ENCODE data around the gene SP7. TPM values are rescaled to one million over a fixed set of nuclear protein-coding genes. Genes with fewer than 3 reads are reported as not detected.
"Not testable (repeated sequence)": the region's sequence is repeated elsewhere in the genome, so short reads cannot be mapped to it uniquely, and the experiment has no call there.

The SP7 gene
- total and polyA plus RNA-seq, 2 donors (not counting 3 experiments of a cell fraction or from before 2014, with no cell fraction given) = not detected

DNA sequence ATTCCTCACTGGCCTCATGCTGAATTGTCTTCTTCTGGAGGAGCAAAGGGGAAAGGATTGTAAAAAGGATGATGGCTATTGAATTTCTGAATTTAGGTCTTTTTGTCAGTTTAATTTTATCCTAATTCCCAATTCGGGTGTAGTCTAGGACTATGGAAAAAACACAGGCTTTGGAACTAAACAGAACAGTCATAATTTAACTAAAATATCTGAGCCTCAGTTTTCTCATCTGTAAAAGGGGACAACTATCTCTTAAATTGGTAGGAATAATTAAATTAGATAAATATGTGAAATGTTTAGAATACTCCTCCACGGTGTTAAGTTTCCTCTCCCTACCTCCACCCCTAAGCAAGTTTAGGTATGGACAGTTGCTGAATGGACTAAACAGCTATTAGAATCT, 40.6 kb upstream of the SP7 start:
- ChIA-PET POLR2A (no interaction called here), CTCF (interaction anchor here (2.4 to 4.2 kb wide), 2 partner anchors 25 to 45 kb away, joined by 11 to 32 read pairs; no protein-coding TSS in a partner anchor)
- dilution Hi-C loops (cut with MboI; ENCODE audit: extremely low pct_ligation_motif_present, low sequenced_read_pairs) (no loop called here), intact Hi-C loops (cut with micrococcal nuclease) (no loop called here)
- Histone ChIP-seq H2AFZ (ENCODE audit: low read depth, low read length) (no peak overlapping the region), H3K36me3 (ENCODE audit: control insufficient read depth in 2 of 2, extremely low read depth in 1 of 2, insufficient read depth in 2 of 2, low read length in 2 of 2) (no peaks in the 10 kb centered on the region), H3K4me3 (replicated peaks in 1 of 3; ENCODE audit: insufficient read depth in 1 of 3, low read depth in 1 of 3, low read length in 3 of 3) (no peak overlapping the region), H3K9me1 (replicated peaks; ENCODE audit: control insufficient read depth, extremely low read depth, insufficient read depth, low read length) (no peaks in the 10 kb centered on the region), H3K9me3 (replicated peaks; ENCODE audit: control insufficient read depth, insufficient read depth, low read length) (no peaks in the 10 kb centered on the region), H3K27me3 (ENCODE audit: control insufficient read depth in 2 of 2, insufficient read depth in 2 of 2, low read length in 2 of 2) (no peaks in the 10 kb centered on the region), H3K4me1 (ENCODE audit: control insufficient read depth, extremely low read depth, insufficient read depth, low read length) (peaks cover 25% of the 10 kb centered on the region), H4K20me1 (replicated peaks; ENCODE audit: control insufficient read depth, extremely low read depth, insufficient read depth, low read length) (no peaks in the 10 kb centered on the region), H3K4me2 (ENCODE audit: insufficient read depth, low read length) (no peak overlapping the region), H3K79me2 (ENCODE audit: control insufficient read depth, insufficient read depth, low read length) (peaks cover 2% of the 10 kb centered on the region), H3K27ac (ENCODE audit: insufficient read depth, low read depth, low read length) (no peak overlapping the region), H3K9ac (replicated peaks; ENCODE audit: extremely low read depth, insufficient read depth, low read length) (no peak overlapping the region)
- TF ChIP-seq MYC (IDR thresholded peaks at IDR 0.05; ENCODE audit: low read depth, low read length) (no peak), EZH2 (IDR thresholded peaks at IDR 0.05; ENCODE audit: borderline replicate concordance, low read depth, low read length, severe bottlenecking) (no peak), GATA2 (IDR thresholded peaks at IDR 0.05; ENCODE audit: insufficient read depth, insufficient read length, low read depth, low read length) (no peak), JUN (IDR thresholded peaks at IDR 0.05; ENCODE audit: borderline replicate concordance, insufficient read depth, insufficient read length, low read depth) (no peak), POLR2A (IDR thresholded peaks at IDR 0.05; ENCODE audit: low read depth, low read length) (no peak)
- TF ChIP-seq, protein P1, sequence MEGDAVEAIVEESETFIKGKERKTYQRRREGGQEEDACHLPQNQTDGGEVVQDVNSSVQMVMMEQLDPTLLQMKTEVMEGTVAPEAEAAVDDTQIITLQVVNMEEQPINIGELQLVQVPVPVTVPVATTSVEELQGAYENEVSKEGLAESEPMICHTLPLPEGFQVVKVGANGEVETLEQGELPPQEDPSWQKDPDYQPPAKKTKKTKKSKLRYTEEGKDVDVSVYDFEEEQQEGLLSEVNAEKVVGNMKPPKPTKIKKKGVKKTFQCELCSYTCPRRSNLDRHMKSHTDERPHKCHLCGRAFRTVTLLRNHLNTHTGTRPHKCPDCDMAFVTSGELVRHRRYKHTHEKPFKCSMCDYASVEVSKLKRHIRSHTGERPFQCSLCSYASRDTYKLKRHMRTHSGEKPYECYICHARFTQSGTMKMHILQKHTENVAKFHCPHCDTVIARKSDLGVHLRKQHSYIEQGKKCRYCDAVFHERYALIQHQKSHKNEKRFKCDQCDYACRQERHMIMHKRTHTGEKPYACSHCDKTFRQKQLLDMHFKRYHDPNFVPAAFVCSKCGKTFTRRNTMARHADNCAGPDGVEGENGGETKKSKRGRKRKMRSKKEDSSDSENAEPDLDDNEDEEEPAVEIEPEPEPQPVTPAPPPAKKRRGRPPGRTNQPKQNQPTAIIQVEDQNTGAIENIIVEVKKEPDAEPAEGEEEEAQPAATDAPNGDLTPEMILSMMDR (IDR thresholded peaks at IDR 0.05; ENCODE audit: extremely low read depth in 1 of 2, insufficient read depth in 1 of 2, low read depth in 1 of 2, low read length in 2 of 2) = no peak
- no TSS peak for BruUV-seq (replicated peaks)
- DNase-seq (ENCODE audit: low read depth, low spot score) (no peak), FAIRE-seq (no peak)

DNA sequence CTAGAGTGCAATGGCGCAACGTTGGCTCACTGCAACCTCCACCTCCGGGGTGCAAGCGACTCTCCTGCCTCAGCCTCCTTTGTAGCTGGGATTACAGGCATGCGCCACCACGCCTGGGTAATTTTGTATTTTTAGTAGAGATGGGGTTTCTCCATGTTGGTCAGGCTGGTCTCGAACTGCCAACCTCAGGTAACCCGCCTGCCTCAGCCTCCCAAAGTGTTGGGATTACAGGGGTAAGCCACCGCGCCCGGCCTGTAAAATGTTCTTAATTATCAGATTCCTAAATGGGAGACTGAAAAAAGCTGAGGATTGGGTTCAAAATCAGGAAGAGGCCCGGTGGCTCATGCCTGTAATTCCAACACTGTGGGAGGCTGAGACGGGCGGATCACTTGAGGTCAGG, 38.1 kb upstream of the SP7 start:
- H3K27ac ChIP-seq (ENCODE audit: insufficient read depth, low read depth, low read length); FAIRE-seq; H3K9me1 ChIP-seq (replicated peaks; ENCODE audit: control insufficient read depth, extremely low read depth, insufficient read depth, low read length); H3K9me3 ChIP-seq (replicated peaks; ENCODE audit: control insufficient read depth, insufficient read depth, low read length); H3K9ac ChIP-seq (replicated peaks; ENCODE audit: extremely low read depth, insufficient read depth, low read length); H3K79me2 ChIP-seq (ENCODE audit: control insufficient read depth, insufficient read depth, low read length); H3K4me2 ChIP-seq (ENCODE audit: insufficient read depth, low read length); intact Hi-C loops (cut with micrococcal nuclease); BruUV-seq (replicated peaks); POLR2A ChIA-PET; H2AFZ ChIP-seq (ENCODE audit: low read depth, low read length); H3K27me3 ChIP-seq (ENCODE audit: control insufficient read depth in 2 of 2, insufficient read depth in 2 of 2, low read length in 2 of 2); DNase-seq (ENCODE audit: low read depth, low spot score); H4K20me1 ChIP-seq (replicated peaks; ENCODE audit: control insufficient read depth, extremely low read depth, insufficient read depth, low read length); H3K4me3 ChIP-seq (replicated peaks in 1 of 3; ENCODE audit: insufficient read depth in 1 of 3, low read depth in 1 of 3, low read length in 3 of 3); H3K36me3 ChIP-seq (ENCODE audit: control insufficient read depth in 2 of 2, extremely low read depth in 1 of 2, insufficient read depth in 2 of 2, low read length in 2 of 2); dilution Hi-C loops (cut with MboI; ENCODE audit: extremely low pct_ligation_motif_present, low sequenced_read_pairs): not testable (repeated sequence)
- CTCF ChIA-PET = interaction anchor here (1.1 to 2.5 kb wide), 2 partner anchors 22 to 47 kb away, joined by 3 to 12 read pairs; no protein-coding TSS in a partner anchor
- peaks cover 28% of the 10 kb centered on the region for H3K4me1 ChIP-seq (ENCODE audit: control insufficient read depth, extremely low read depth, insufficient read depth, low read length)

DNA sequence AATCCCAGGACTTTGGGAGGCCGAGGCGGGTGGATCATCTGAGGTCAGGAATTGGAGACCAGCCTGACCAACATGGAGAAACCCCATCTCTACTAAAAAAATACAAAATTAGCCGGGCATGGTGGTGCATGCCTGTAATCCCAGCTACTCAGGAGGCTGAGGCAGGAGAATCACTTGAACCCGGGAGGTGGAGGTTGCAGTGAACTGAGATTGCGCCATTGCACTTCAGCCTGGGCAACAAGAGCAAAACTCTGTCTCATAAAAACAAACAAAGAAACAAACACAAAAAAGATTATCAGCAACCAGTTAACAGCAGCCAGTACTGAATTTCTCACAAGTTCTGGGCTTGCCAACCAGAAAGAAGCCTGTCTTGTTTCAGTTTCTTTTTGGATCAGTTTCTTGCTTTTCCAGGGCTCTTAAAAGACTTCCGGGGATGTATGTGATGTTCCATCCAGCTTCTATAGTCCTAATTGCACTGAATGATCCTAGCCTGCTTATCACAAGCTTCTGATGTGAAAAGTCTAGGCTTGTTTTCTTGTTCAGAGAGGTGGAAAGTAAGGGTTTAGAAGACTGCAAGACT, 37.5 kb upstream of the SP7 start:
- H4K20me1 ChIP-seq (replicated peaks; ENCODE audit: control insufficient read depth, extremely low read depth, insufficient read depth, low read length); dilution Hi-C loops (cut with MboI; ENCODE audit: extremely low pct_ligation_motif_present, low sequenced_read_pairs); POLR2A ChIA-PET; H2AFZ ChIP-seq (ENCODE audit: low read depth, low read length); H3K9me3 ChIP-seq (replicated peaks; ENCODE audit: control insufficient read depth, insufficient read depth, low read length); H3K27ac ChIP-seq (ENCODE audit: insufficient read depth, low read depth, low read length); intact Hi-C loops (cut with micrococcal nuclease); FAIRE-seq; H3K36me3 ChIP-seq (ENCODE audit: control insufficient read depth in 2 of 2, extremely low read depth in 1 of 2, insufficient read depth in 2 of 2, low read length in 2 of 2); H3K9ac ChIP-seq (replicated peaks; ENCODE audit: extremely low read depth, insufficient read depth, low read length); H3K9me1 ChIP-seq (replicated peaks; ENCODE audit: control insufficient read depth, extremely low read depth, insufficient read depth, low read length); H3K4me3 ChIP-seq (replicated peaks in 1 of 3; ENCODE audit: insufficient read depth in 1 of 3, low read depth in 1 of 3, low read length in 3 of 3); H3K27me3 ChIP-seq (ENCODE audit: control insufficient read depth in 2 of 2, insufficient read depth in 2 of 2, low read length in 2 of 2); H3K4me2 ChIP-seq (ENCODE audit: insufficient read depth, low read length); BruUV-seq (replicated peaks); H3K79me2 ChIP-seq (ENCODE audit: control insufficient read depth, insufficient read depth, low read length); DNase-seq (ENCODE audit: low read depth, low spot score): not testable (repeated sequence)
- CTCF ChIA-PET = interaction anchor here (1.1 to 2.5 kb wide), 2 partner anchors 21 to 48 kb away, joined by 3 to 12 read pairs; no protein-coding TSS in a partner anchor
- peaks cover 22% of the 10 kb centered on the region for H3K4me1 ChIP-seq (ENCODE audit: control insufficient read depth, extremely low read depth, insufficient read depth, low read length)

All from endothelial cell of umbilical vein (primary cell).